ENCODE measurements around the gene MSL3. TPM values are rescaled to one million over a fixed set of nuclear protein-coding genes. Genes with fewer than 3 reads are reported as not detected.

MSL3 gene
- total RNA-seq, 1 donor, result 22.4 TPM

Other genes starting within 250 kb of the MSL3 start
- gene ARHGAP6, start 92.3 kb upstream of the MSL3 start, total RNA-seq, result 1.3 TPM

Measured in hematopoietic multipotent progenitor cell (in vitro differentiated cells).